GM12875 (cell line): ENCODE data around the gene RPS6KA2.

Source experiments
- H3K4me3 ChIP-seq: one replicate; pipeline ENCODE4 v1.5.1; 2011; ENCODE audit warnings: low read depth, low read length, control low read depth
- CTCF ChIP-seq: IDR thresholded peaks from 2 replicates; pipeline ENCODE4 v1.5.1; 2011; ENCODE audit warnings: low read depth, mild to moderate bottlenecking, control low read depth, inconsistent platforms, low read length, moderate library complexity, borderline replicate concordance; ENCODE audit not compliant: insufficient read depth

RPS6KA2 gene

GRCh38 chr6:166670894-166671293 lies 43.8 kb upstream of the RPS6KA2 start:
- no peak for TF ChIP-seq CTCF
- H3K4me3 ChIP-seq: no peak overlapping the region

- TF ChIP-seq CTCF: no peak
- H3K4me3 ChIP-seq: no peak overlapping the region
Measured at GRCh38 chr6:166670013-166670412, 43.0 kb upstream of the RPS6KA2 start.

GRCh38 chr6:166667796-166668610 lies 41.0 kb upstream of the RPS6KA2 start:
- H3K4me3 ChIP-seq: no peak overlapping the region
- no peak for TF ChIP-seq CTCF

GRCh38 chr6:166664135-166664534 lies 37.1 kb upstream of the RPS6KA2 start:
- H3K4me3 ChIP-seq: no peak overlapping the region
- TF ChIP-seq CTCF: no peak

DNA sequence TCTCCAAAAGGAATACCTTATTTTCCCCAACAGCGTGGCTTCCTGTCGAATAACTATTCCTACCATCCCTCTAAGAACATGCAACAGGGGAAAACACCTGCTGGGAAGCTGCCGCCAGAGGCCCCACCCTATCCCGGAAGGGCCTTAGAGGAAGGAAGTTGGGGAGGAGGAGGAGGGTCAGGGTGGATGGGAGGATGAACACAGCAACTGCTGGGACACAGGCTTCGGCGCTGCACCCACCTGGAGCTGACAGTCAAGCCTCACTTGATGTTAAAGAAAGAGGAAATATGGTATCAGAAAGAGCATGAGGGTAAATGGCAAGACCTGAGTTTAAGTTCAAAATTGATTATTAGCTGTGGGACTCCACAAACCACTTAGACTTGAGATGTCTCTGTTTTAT lies 36.5 kb upstream of the RPS6KA2 start:
- H3K4me3 ChIP-seq: no peak overlapping the region
- TF ChIP-seq CTCF: no peak

- no peak for TF ChIP-seq CTCF
- no peak overlapping the region for H3K4me3 ChIP-seq
Measured at GRCh38 chr6:166662690-166663089, 35.6 kb upstream of the RPS6KA2 start.

- TF ChIP-seq CTCF: no peak
- H3K4me3 ChIP-seq: no peak overlapping the region
Measured at GRCh38 chr6:166661327-166662085, 34.5 kb upstream of the RPS6KA2 start.
